ENCODE data around the gene PRKCZ. TPM values are rescaled to one million over a fixed set of nuclear protein-coding genes. Genes with fewer than 3 reads are reported as not detected.

Gene PRKCZ
- total and polyA plus RNA-seq, 2 of the 4 experiments (the other 2 are of a cell fraction), result 2.0 to 3.5 TPM

- WGBS, 2 experiments (ENCODE audit: extremely low coverage in 2 of 2, insufficient read length in 1 of 2), result 84% methylated on average over 7 of the region's 17 CpGs; no CpG with 5 or more reads in 1 of the 2 experiments
- ATAC-seq (ENCODE audit: low read depth), result no peak
- Histone ChIP-seq H2BK120ac (ENCODE audit: low read depth, low read length) (peak overlapping the region; percentile 78), H3K18ac (ENCODE audit: low read depth, low read length) (peak overlapping the region; percentile 87), H3K23ac (ENCODE audit: low read depth, low read length) (no peak overlapping the region), H3K36me3 (ENCODE audit: control insufficient read depth, insufficient read depth, low read length) (no peaks in the 10 kb centered on the region), H4K91ac (ENCODE audit: insufficient read depth, low read depth, low read length) (peak overlapping the region; percentile 76; the same call in 1 of the 2 replicates), H3K27ac (ENCODE audit: insufficient read depth, low read length) (peak overlapping the region; percentile 77), H4K20me1 (ENCODE audit: insufficient read depth, low read length) (no peaks in the 10 kb centered on the region), H2AFZ (replicated peaks; ENCODE audit: low read length, poor library complexity) (peak overlapping the region; percentile 94), H2AK5ac (ENCODE audit: low read depth, low read length) (peak overlapping the region; percentile 72), H3K56ac (ENCODE audit: extremely low read depth, insufficient read depth, low read length) (0 out of 2 replicates have a peak overlapping the region, but pooled peaks have one; percentile 35), H3K79me1 (ENCODE audit: low read depth in 1 of 2, low read length in 2 of 2) (no peaks in the 10 kb centered on the region), H3K4me2 (ENCODE audit: low read depth, low read length) (peak overlapping the region; percentile 93), H2BK5ac (ENCODE audit: low read depth, low read length, poor library complexity, severe bottlenecking) (peak overlapping the region; percentile 78), H3K4ac (ENCODE audit: low read depth, low read length) (peak overlapping the region; percentile 82), H4K8ac (ENCODE audit: low read depth in 2 of 2, low read length in 2 of 2) (peak overlapping the region; percentile 92 to 96), H3K4me1 (ENCODE audit: control insufficient read depth, insufficient read depth, low read length) (peaks cover 16% of the 10 kb centered on the region), H3K14ac (replicated peaks; ENCODE audit: low read depth, low read length) (peak overlapping the region; percentile 86; the same call in 1 of the 2 replicates), H3K9ac (ENCODE audit: low read depth, low read length) (peak overlapping the region; percentile 67), H2AK9ac (replicated peaks; ENCODE audit: low read depth, low read length, poor library complexity) (peak overlapping the region; percentile 60), H3K9me1 (ENCODE audit: insufficient read depth, low read length) (peaks cover 5% of the 10 kb centered on the region), H3K9me3 (ENCODE audit: control insufficient read depth, insufficient read depth, low read length) (no peaks in the 10 kb centered on the region), H3K27me3 (ENCODE audit: control insufficient read depth, insufficient read depth, low read length) (no peaks in the 10 kb centered on the region; the same call in 1 of the 2 replicates), H4K5ac (ENCODE audit: low read depth, low read length) (peak overlapping the region; percentile 98), H3K4me3 (ENCODE audit: insufficient read depth, low read depth, low read length) (peak overlapping the region; percentile 49), H2BK20ac (ENCODE audit: low read depth, low read length) (no peak overlapping the region), H2BK15ac (ENCODE audit: low read depth, low read length) (no peak overlapping the region; the same call in 2 of the 3 replicates)
- no peak for DNase-seq
- ChIA-PET CTCF (interaction anchor here (0.8 kb wide), 1 partner anchor 41 kb away, joined by 5 read pairs; no protein-coding TSS in a partner anchor), POLR2A (ENCODE audit: unreplicated experiment) (no interaction called here)
- intact Hi-C loops (cut with micrococcal nuclease), result no loop called here
- dilution Hi-C loops (cut with HindIII; ENCODE audit: low sequenced_read_pairs, unreplicated experiment), result no loop called here
- in situ Hi-C loops (cut with MboI; ENCODE audit: low sequenced_read_pairs), result no loop called here
- BruUV-seq (replicated peaks), result no TSS peak
- no peak for TF ChIP-seq SMC3 (IDR thresholded peaks at IDR 0.05; ENCODE audit: low read depth, low read length)
- TF ChIP-seq POLR2A (IDR thresholded peaks at IDR 0.05; ENCODE audit: low read depth, low read length), result no peak
- TF ChIP-seq BHLHE40 (IDR thresholded peaks at IDR 0.05; ENCODE audit: low read depth, low read length), result no peak
- no peak for TF ChIP-seq MAZ (IDR thresholded peaks at IDR 0.05; ENCODE audit: borderline replicate concordance, low read depth, low read length)
- no peak for TF ChIP-seq RAD21 (IDR thresholded peaks at IDR 0.05; ENCODE audit: low read length)
- TF ChIP-seq RCOR1 (IDR thresholded peaks at IDR 0.05; ENCODE audit: insufficient replicate concordance, low read length), result no peak
- no peak for TF ChIP-seq CTCF (conservative IDR thresholded peaks at IDR 0.05; ENCODE audit: low read depth, low read length)
- TF ChIP-seq CEBPB (IDR thresholded peaks at IDR 0.05; ENCODE audit: low read depth, low read length), result no peak
- no peak for TF ChIP-seq NFE2L2 (IDR thresholded peaks at IDR 0.05; ENCODE audit: low read depth, low read length)
- no peak for TF ChIP-seq MAFK (IDR thresholded peaks at IDR 0.05; ENCODE audit: low read depth, low read length)
- no peak for TF ChIP-seq USF2 (IDR thresholded peaks at IDR 0.05; ENCODE audit: low read depth, low read length)
- TF ChIP-seq MXI1 (IDR thresholded peaks at IDR 0.05; ENCODE audit: borderline replicate concordance, low read depth, low read length), result no peak
- TF ChIP-seq RFX5 (IDR thresholded peaks at IDR 0.05; ENCODE audit: low read depth, low read length), result no peak
- TF ChIP-seq ELK1 (IDR thresholded peaks at IDR 0.05; ENCODE audit: borderline replicate concordance, low read depth, low read length), result no peak
- no peak for TF ChIP-seq CHD1 (IDR thresholded peaks at IDR 0.05; ENCODE audit: low read depth, low read length)
- TF ChIP-seq FOS (IDR thresholded peaks at IDR 0.05; ENCODE audit: low read depth, low read length), result no peak
Observed at GRCh38 chr1:2133879-2134215, 83.6 kb downstream of the PRKCZ start.
